Prostate gland (tissue), 2 donors: ENCODE data around the gene GPX5.

Experiments used
- POLR2AphosphoS5 ChIP-seq: sonication (generic); formaldehyde crosslinking; IDR thresholded peaks from one replicate; pipeline ENCODE4 v1.6.1; 2017; ENCODE audit warnings: antibody characterized with exemption
- TF ChIP-seq, protein P1 (sequence below), 4 experiments: fragments of 200-600 bp in 2 of 4; fragments of 450-650 bp in 2 of 4; sonication (generic) in 2 of 4; IDR thresholded peaks; 1 replicate in 3 of 4; 2 replicates in 1 of 4; pipeline ENCODE4 v1.5.1; 2016 to 2019; ENCODE audit warnings: antibody characterized with exemption in 4 of 4, mild to moderate bottlenecking in 2 of 4, moderate library complexity in 2 of 4

DNA sequence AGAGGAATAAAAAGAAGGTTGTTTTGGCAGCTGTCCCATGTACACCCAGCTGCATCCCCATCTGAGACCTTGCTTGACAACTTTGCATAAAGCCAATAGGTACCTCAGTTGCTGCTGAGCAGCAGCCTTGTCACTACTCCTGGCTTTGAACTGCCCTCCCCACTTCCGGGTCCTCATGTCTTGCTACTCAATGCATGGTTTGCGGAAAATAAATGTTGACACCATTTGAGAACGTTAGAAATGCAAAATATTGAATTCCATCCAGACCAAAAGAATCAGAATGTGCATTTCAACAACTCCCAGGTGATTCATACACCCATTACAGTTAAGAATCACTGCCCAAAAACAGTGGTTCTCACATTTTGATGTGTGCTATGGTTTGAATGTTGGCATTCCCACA is 32.9 kb downstream of the GPX5 start:
- TF ChIP-seq, protein P1, sequence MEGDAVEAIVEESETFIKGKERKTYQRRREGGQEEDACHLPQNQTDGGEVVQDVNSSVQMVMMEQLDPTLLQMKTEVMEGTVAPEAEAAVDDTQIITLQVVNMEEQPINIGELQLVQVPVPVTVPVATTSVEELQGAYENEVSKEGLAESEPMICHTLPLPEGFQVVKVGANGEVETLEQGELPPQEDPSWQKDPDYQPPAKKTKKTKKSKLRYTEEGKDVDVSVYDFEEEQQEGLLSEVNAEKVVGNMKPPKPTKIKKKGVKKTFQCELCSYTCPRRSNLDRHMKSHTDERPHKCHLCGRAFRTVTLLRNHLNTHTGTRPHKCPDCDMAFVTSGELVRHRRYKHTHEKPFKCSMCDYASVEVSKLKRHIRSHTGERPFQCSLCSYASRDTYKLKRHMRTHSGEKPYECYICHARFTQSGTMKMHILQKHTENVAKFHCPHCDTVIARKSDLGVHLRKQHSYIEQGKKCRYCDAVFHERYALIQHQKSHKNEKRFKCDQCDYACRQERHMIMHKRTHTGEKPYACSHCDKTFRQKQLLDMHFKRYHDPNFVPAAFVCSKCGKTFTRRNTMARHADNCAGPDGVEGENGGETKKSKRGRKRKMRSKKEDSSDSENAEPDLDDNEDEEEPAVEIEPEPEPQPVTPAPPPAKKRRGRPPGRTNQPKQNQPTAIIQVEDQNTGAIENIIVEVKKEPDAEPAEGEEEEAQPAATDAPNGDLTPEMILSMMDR (IDR thresholded peaks at IDR 0.05): no peak
- no peak for TF ChIP-seq POLR2AphosphoS5
